Neural progenitor cell (in vitro differentiated cells): ENCODE data around the gene CADM1. TPM values are rescaled to one million over a fixed set of nuclear protein-coding genes. Genes with fewer than 3 reads are reported as not detected.

Source experiments
- DNase-seq: peaks from one replicate; pipeline ENCODE4 v3.0.0-alpha.2; 2016; ENCODE audit warnings: low spot score
- H2AFZ ChIP-seq: fragments of 200-600 bp; sonication (generic); replicated peaks from 2 replicates; pipeline ENCODE4 v1.6.1; 2016; ENCODE audit warnings: antibody characterized with exemption
- H3F3A ChIP-seq: fragments of 200-600 bp; sonication (generic); 2 replicates; pipeline ENCODE4 v1.6.1; 2016; ENCODE audit warnings: antibody characterized with exemption, low read depth
- H3K27ac ChIP-seq: fragments of 200-600 bp; sonication (generic); 2 replicates; pipeline ENCODE4 v1.5.1; 2016; ENCODE audit warnings: mild to moderate bottlenecking
- H3K27me3 ChIP-seq: fragments of 200-600 bp; sonication (generic); 2 replicates; pipeline ENCODE4 v1.6.1; 2016; ENCODE audit warnings: mild to moderate bottlenecking, moderate library complexity
- H3K36me3 ChIP-seq: fragments of 200-600 bp; sonication (generic); 2 replicates; pipeline ENCODE4 v1.5.1; 2016
- H3K4me1 ChIP-seq: fragments of 200-600 bp; sonication (generic); 2 replicates; pipeline ENCODE4 v1.6.1; 2016; ENCODE audit warnings: mixed run types
- H3K4me2 ChIP-seq: fragments of 200-600 bp; sonication (generic); 2 replicates; pipeline ENCODE4 v1.6.1; 2016
- H3K4me3 ChIP-seq: fragments of 200-600 bp; sonication (generic); 2 replicates; pipeline ENCODE4 v1.5.1; 2016
- H3K79me2 ChIP-seq: fragments of 200-600 bp; sonication (generic); 2 replicates; pipeline ENCODE4 v1.6.1; 2016; ENCODE audit warnings: low read depth
- H3K9ac ChIP-seq: fragments of 200-600 bp; sonication (generic); 2 replicates; pipeline ENCODE4 v1.6.1; 2016
- H3K9me3 ChIP-seq: fragments of 200-600 bp; sonication (generic); 2 replicates; pipeline ENCODE4 v1.5.1; 2016; ENCODE audit warnings: low read depth
- H4K20me1 ChIP-seq: fragments of 200-600 bp; sonication (generic); 2 replicates; pipeline ENCODE4 v1.6.1; 2016; ENCODE audit warnings: low read depth
- H3K27ac Mint-ChIP-seq: 3 replicates; pipeline ENCODE4 v1.8.0; 2021; ENCODE audit warnings: mixed read lengths
- H3K27me3 Mint-ChIP-seq: 2 replicates; pipeline ENCODE4 v1.8.0; 2022; ENCODE audit warnings: low read depth, mild to moderate bottlenecking, inconsistent platforms, moderate library complexity, mixed read lengths; ENCODE audit not compliant: insufficient read depth
- H3K36me3 Mint-ChIP-seq: 3 replicates; pipeline ENCODE4 v1.8.0; 2021; ENCODE audit warnings: mixed read lengths
- H3K4me1 Mint-ChIP-seq: 3 replicates; pipeline ENCODE4 v1.8.0; 2021; ENCODE audit warnings: mixed read lengths
- H3K4me3 Mint-ChIP-seq: 3 replicates; pipeline ENCODE4 v1.8.0; 2021; ENCODE audit warnings: mild to moderate bottlenecking, moderate library complexity, mixed read lengths
- H3K9me3 Mint-ChIP-seq: 3 replicates; pipeline ENCODE4 v1.8.0; 2020; ENCODE audit warnings: mixed read lengths
- CTCF ChIP-seq: fragments of 200-600 bp; sonication (generic); IDR thresholded peaks from 2 replicates; pipeline ENCODE4 v1.5.1; 2017; ENCODE audit warnings: antibody characterized with exemption, mild to moderate bottlenecking
- EZH2 ChIP-seq: fragments of 200-600 bp; sonication (generic); IDR thresholded peaks from 2 replicates; pipeline ENCODE4 v1.6.1; 2017; ENCODE audit warnings: antibody characterized with exemption, mild to moderate bottlenecking, moderate library complexity
- EZH2phosphoT487 ChIP-seq: fragments of 200-600 bp; sonication (generic); IDR thresholded peaks from 2 replicates; pipeline ENCODE4 v1.6.1; 2017; ENCODE audit warnings: antibody characterized with exemption
- total RNA-seq: library from RNA; depleted of rRNA; stranded (reverse); fragments of >200 nt; gene quantifications from 2 replicates; pipeline ENCODE4 v1.2.3, GENCODE V29; 2015; ENCODE audit warnings: low replicate concordance

CADM1 gene
- total RNA-seq, result 117 and 123 TPM in 2 replicates

- Histone ChIP-seq H3K9ac (peak within 1 kb of the TSS; percentile 44), H3K4me3 (peak within 1 kb of the TSS; percentile 77), H3K27ac (peak within 1 kb of the TSS; percentile 52), H2AFZ (peak within 1 kb of the TSS; percentile 87), H4K20me1 (peaks cover 40% of the 10 kb centered on the region), H3K4me2 (peak within 1 kb of the TSS; percentile 99), H3K9me3 (no peaks in the 10 kb centered on the region), H3K79me2 (peaks cover 43% of the 10 kb centered on the region), H3F3A (peaks cover 15% of the 10 kb centered on the region), H3K36me3 (no peaks in the 10 kb centered on the region), H3K27me3 (peaks cover 40% of the 10 kb centered on the region), H3K4me1 (peaks cover 24% of the 10 kb centered on the region)
- Mint-ChIP-seq H3K36me3 (no peaks in the 10 kb centered on the region), H3K27ac (peak within 1 kb of the TSS; percentile 94), H3K27me3 (peaks cover 6% of the 10 kb centered on the region), H3K4me3 (peak within 1 kb of the TSS; percentile 91), H3K9me3 (no peaks in the 10 kb centered on the region), H3K4me1 (peaks cover 11% of the 10 kb centered on the region)
- TF ChIP-seq CTCF, result peak; percentile 56
- no peak for TF ChIP-seq EZH2
- peak; percentile 99 for DNase-seq
Observed at GRCh38 chr11:115504276-115505158, at the start of gene CADM1. CADM1 (minus strand) TSS chr11:115504415.

DNA sequence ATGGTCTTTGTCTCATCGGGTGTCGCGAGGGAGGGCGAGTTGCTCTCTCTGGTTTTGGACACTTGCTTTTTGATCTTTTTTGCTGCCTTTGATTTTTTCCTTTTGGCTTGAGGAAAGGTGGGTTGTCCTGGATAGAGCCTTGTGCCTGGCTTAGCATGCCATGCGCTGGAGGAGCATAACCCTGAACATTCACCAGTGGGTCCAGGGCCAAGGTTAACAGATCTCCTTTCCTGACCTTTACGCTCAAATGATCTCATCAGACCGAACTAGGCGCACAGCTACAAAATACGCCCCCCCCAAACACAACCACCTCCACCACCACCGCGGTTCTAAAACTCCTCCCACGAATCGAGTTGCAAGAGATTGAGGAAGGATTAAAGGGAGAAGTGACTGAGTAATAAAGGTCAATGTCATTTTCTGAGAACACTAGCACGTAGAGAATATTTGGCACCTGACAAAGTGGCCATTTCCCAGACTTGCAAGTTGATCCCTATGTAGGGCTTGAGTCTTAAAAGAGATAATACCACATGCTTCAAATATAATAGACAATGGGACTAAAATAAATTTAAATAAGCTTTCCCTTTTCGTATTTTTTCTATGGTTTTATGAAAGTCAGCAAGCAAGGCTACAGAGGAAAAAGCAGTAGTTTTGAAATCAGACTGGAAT is 48.7 kb upstream of the CADM1 start:
- no peaks in the 10 kb centered on the region for H3K9me3 ChIP-seq
- H3K79me2 ChIP-seq, result no peaks in the 10 kb centered on the region
- H3K9ac ChIP-seq, result no peak overlapping the region
- H3F3A ChIP-seq, result peaks cover 25% of the 10 kb centered on the region
- Mint-ChIP-seq H3K9me3 (no peaks in the 10 kb centered on the region), H3K4me1 (peaks cover 20% of the 10 kb centered on the region), H3K4me3 (no peak overlapping the region), H3K36me3 (no peaks in the 10 kb centered on the region), H3K27ac (no peak overlapping the region), H3K27me3 (peaks cover 6% of the 10 kb centered on the region)
- H3K27me3 ChIP-seq, result no peaks in the 10 kb centered on the region
- H4K20me1 ChIP-seq, result no peaks in the 10 kb centered on the region
- peaks cover 50% of the 10 kb centered on the region for H3K4me1 ChIP-seq
- H3K4me2 ChIP-seq, result no peak overlapping the region
- no peak overlapping the region for H3K27ac ChIP-seq
- no peak overlapping the region for H3K4me3 ChIP-seq
- no peaks in the 10 kb centered on the region for H3K36me3 ChIP-seq
- no peak overlapping the region for H2AFZ ChIP-seq
- no peak for DNase-seq
- TF ChIP-seq CTCF (no peak), EZH2phosphoT487 (no peak), EZH2 (no peak)

GRCh38 chr11:115552151-115552772 is 48.0 kb upstream of the CADM1 start:
- Mint-ChIP-seq H3K4me1 (peaks cover 20% of the 10 kb centered on the region), H3K36me3 (no peaks in the 10 kb centered on the region), H3K27ac (no peak overlapping the region), H3K9me3 (no peaks in the 10 kb centered on the region), H3K4me3 (no peak overlapping the region), H3K27me3 (peaks cover 6% of the 10 kb centered on the region)
- no peaks in the 10 kb centered on the region for H3K36me3 ChIP-seq
- H3K4me3 ChIP-seq, result no peak overlapping the region
- H3K9me3 ChIP-seq, result no peaks in the 10 kb centered on the region
- H2AFZ ChIP-seq, result peak overlapping the region; percentile 66
- no peaks in the 10 kb centered on the region for H4K20me1 ChIP-seq
- H3K4me2 ChIP-seq, result no peak overlapping the region
- TF ChIP-seq EZH2 (no peak), CTCF (no peak), EZH2phosphoT487 (no peak)
- peaks cover 43% of the 10 kb centered on the region for H3K4me1 ChIP-seq
- no peaks in the 10 kb centered on the region for H3K27me3 ChIP-seq
- DNase-seq, result peak; percentile 31
- no peak overlapping the region for H3K27ac ChIP-seq
- H3K79me2 ChIP-seq, result no peaks in the 10 kb centered on the region
- H3K9ac ChIP-seq, result no peak overlapping the region
- peaks cover 25% of the 10 kb centered on the region for H3F3A ChIP-seq
